ENCODE measurements around the gene POU2F3. TPM values are rescaled to one million over a fixed set of nuclear protein-coding genes. Genes with fewer than 3 reads are reported as not detected.

Gene POU2F3
- total and polyA plus RNA-seq, 7 experiments from 2014 or later, result 0.24 TPM; not detected in 6

GRCh38 chr11:120281143-120281795, 41.3 kb downstream of the POU2F3 start:
- no peak overlapping the region for H3K4me3 ChIP-seq (ENCODE audit: low read length)
- H3K4me1 ChIP-seq (ENCODE audit: control insufficient read depth in 2 of 2, insufficient read depth in 2 of 2, low read length in 2 of 2), result no peaks in the 10 kb centered on the region
- no peaks in the 10 kb centered on the region for H3K9me3 ChIP-seq (ENCODE audit: control insufficient read depth in 2 of 3, low read length in 3 of 3)
- Mint-ChIP-seq H3K27ac (no peak overlapping the region), H3K4me1 (no peaks in the 10 kb centered on the region), H3K27me3 (peaks cover 0 to 22% (median under 1%) of the 10 kb centered on the region in 5 donors), H3K9me3 (peaks cover 0 to 2% (median 0%) of the 10 kb centered on the region in 11 donors), H3K36me3 (no peaks in the 10 kb centered on the region), H3K4me3 (no peak overlapping the region)
- DNase-seq (no peak), ATAC-seq (no peak)
- POLR2A ChIA-PET, result no interaction called here
- CTCF ChIA-PET, result no interaction called here
- intact Hi-C loops (cut with micrococcal nuclease), result no loop called here
- H3K36me3 ChIP-seq (ENCODE audit: control insufficient read depth in 2 of 3, insufficient read depth in 3 of 3, low read length in 3 of 3), result no peaks in the 10 kb centered on the region
- H3K27me3 ChIP-seq (ENCODE audit: control insufficient read depth in 2 of 2, insufficient read depth in 2 of 2, low read length in 2 of 2), result no peaks in the 10 kb centered on the region
- H3K27ac ChIP-seq (ENCODE audit: low read depth, low read length), result no peak overlapping the region

DNA sequence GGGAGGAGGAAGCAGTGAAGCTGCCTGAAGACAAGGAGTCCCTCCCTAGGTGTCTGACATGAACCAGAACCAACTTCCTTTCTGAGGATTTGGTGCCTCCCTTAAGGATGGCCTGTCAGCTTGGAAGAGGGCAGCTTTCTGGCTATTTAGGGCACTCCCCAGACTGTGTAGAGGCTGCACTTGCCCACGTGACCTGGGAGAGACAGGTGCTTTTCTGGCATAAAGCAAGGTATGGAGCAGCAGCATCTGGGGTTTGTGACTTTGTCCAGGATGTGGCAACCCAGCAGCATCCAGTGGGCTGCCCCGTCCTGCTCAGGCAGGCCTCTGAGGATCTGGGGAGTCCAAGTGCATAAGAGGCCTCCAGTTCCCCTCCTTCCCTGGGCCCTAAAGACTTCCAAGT, 43.2 kb downstream of the POU2F3 start:
- Histone ChIP-seq H3K9me3 (ENCODE audit: control insufficient read depth in 2 of 3, low read length in 3 of 3) (no peaks in the 10 kb centered on the region), H3K36me3 (ENCODE audit: control insufficient read depth in 2 of 3, insufficient read depth in 3 of 3, low read length in 3 of 3) (no peaks in the 10 kb centered on the region), H3K4me1 (ENCODE audit: control insufficient read depth in 2 of 2, insufficient read depth in 2 of 2, low read length in 2 of 2) (no peaks in the 10 kb centered on the region), H3K27ac (ENCODE audit: low read depth, low read length) (no peak overlapping the region), H3K27me3 (ENCODE audit: control insufficient read depth in 2 of 2, insufficient read depth in 2 of 2, low read length in 2 of 2) (no peaks in the 10 kb centered on the region), H3K4me3 (ENCODE audit: low read length) (no peak overlapping the region)
- DNase-seq (no peak), ATAC-seq (no peak)
- Mint-ChIP-seq H3K4me1 (no peaks in the 10 kb centered on the region), H3K27ac (no peak overlapping the region), H3K27me3 (peaks cover 0 to 30% (median 11%) of the 10 kb centered on the region in 5 donors), H3K4me3 (no peak overlapping the region), H3K9me3 (peaks cover 0 to 2% (median 0%) of the 10 kb centered on the region in 11 donors), H3K36me3 (no peaks in the 10 kb centered on the region)
- CTCF ChIA-PET, result no interaction called here
- POLR2A ChIA-PET, result no interaction called here
- intact Hi-C loops (cut with micrococcal nuclease), result no loop called here

DNA sequence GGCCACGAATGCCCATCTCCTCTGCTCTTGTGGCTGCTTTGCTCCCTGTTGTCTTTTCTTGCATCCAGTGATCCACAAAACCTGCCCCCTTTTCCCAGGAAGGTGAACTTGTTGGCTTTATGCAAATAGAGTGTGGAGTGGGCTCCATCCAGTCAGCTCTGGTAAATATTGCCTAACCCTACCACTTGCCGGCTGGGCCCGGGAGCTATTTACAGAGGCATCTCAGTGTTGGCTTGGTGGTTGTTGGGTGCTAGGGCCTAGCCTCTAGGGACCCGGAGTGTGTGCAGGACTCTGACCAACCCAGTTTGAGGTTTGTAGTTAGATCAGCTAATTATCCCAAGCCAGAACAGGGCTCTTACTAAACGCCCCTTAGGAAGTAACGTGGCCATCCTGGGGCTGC, 44.3 kb downstream of the POU2F3 start:
- H3K27ac Mint-ChIP-seq, result no peak overlapping the region
- no peaks in the 10 kb centered on the region for H3K36me3 ChIP-seq (ENCODE audit: control insufficient read depth in 2 of 3, insufficient read depth in 3 of 3, low read length in 3 of 3)
- intact Hi-C loops (cut with micrococcal nuclease), result no loop called here
- H3K4me3 Mint-ChIP-seq, result no peak overlapping the region
- H3K9me3 ChIP-seq (ENCODE audit: control insufficient read depth in 2 of 3, low read length in 3 of 3), result no peaks in the 10 kb centered on the region
- ATAC-seq, result no peak
- H3K4me1 Mint-ChIP-seq, result no peaks in the 10 kb centered on the region
- ChIA-PET CTCF (no interaction called here), POLR2A (no interaction called here)
- no peaks in the 10 kb centered on the region for H3K27me3 ChIP-seq (ENCODE audit: control insufficient read depth in 2 of 2, insufficient read depth in 2 of 2, low read length in 2 of 2)
- peaks cover 0 to 2% (median 0%) of the 10 kb centered on the region in 11 donors for H3K9me3 Mint-ChIP-seq
- no peaks in the 10 kb centered on the region for H3K4me1 ChIP-seq (ENCODE audit: control insufficient read depth in 2 of 2, insufficient read depth in 2 of 2, low read length in 2 of 2)
- H3K4me3 ChIP-seq (ENCODE audit: low read length), result no peak overlapping the region
- no peak for DNase-seq
- no peaks in the 10 kb centered on the region for H3K36me3 Mint-ChIP-seq
- peaks cover 0 to 35% (median 13%) of the 10 kb centered on the region in 5 donors for H3K27me3 Mint-ChIP-seq
- H3K27ac ChIP-seq (ENCODE audit: low read depth, low read length), result no peak overlapping the region

GRCh38 chr11:120285256-120285655, 45.3 kb downstream of the POU2F3 start:
- Mint-ChIP-seq H3K36me3 (no peaks in the 10 kb centered on the region), H3K4me1 (peaks cover 0 to 3% (median 0%) of the 10 kb centered on the region in 7 donors), H3K27ac (no peak overlapping the region), H3K27me3 (peaks cover 0 to 41% (median 21%) of the 10 kb centered on the region in 5 donors), H3K4me3 (no peak overlapping the region), H3K9me3 (peaks cover 0 to 2% (median 0%) of the 10 kb centered on the region in 11 donors)
- no peak for DNase-seq
- intact Hi-C loops (cut with micrococcal nuclease), result no loop called here
- Histone ChIP-seq H3K27me3 (ENCODE audit: control insufficient read depth in 2 of 2, insufficient read depth in 2 of 2, low read length in 2 of 2) (no peaks in the 10 kb centered on the region), H3K4me1 (ENCODE audit: control insufficient read depth in 2 of 2, insufficient read depth in 2 of 2, low read length in 2 of 2) (no peaks in the 10 kb centered on the region), H3K4me3 (ENCODE audit: low read length) (no peak overlapping the region), H3K36me3 (ENCODE audit: control insufficient read depth in 2 of 3, insufficient read depth in 3 of 3, low read length in 3 of 3) (no peaks in the 10 kb centered on the region), H3K9me3 (ENCODE audit: control insufficient read depth in 2 of 3, low read length in 3 of 3) (no peaks in the 10 kb centered on the region), H3K27ac (ENCODE audit: low read depth, low read length) (no peak overlapping the region)
- ChIA-PET CTCF (no interaction called here), POLR2A (no interaction called here)
- ATAC-seq, result no peak

- no peak overlapping the region for H3K4me3 Mint-ChIP-seq
- DNase-seq (no peak), ATAC-seq (no peak)
- intact Hi-C loops (cut with micrococcal nuclease), result no loop called here
- H3K27me3 ChIP-seq (ENCODE audit: control insufficient read depth in 2 of 2, insufficient read depth in 2 of 2, low read length in 2 of 2), result no peaks in the 10 kb centered on the region
- no peaks in the 10 kb centered on the region for H3K36me3 ChIP-seq (ENCODE audit: control insufficient read depth in 2 of 3, insufficient read depth in 3 of 3, low read length in 3 of 3)
- peaks cover 0 to 3% (median 0%) of the 10 kb centered on the region in 7 donors for H3K4me1 Mint-ChIP-seq
- no peaks in the 10 kb centered on the region for H3K9me3 ChIP-seq (ENCODE audit: control insufficient read depth in 2 of 3, low read length in 3 of 3)
- H3K4me1 ChIP-seq (ENCODE audit: control insufficient read depth in 2 of 2, insufficient read depth in 2 of 2, low read length in 2 of 2), result no peaks in the 10 kb centered on the region
- no peak overlapping the region for H3K4me3 ChIP-seq (ENCODE audit: low read length)
- H3K36me3 Mint-ChIP-seq, result no peaks in the 10 kb centered on the region
- peaks cover 11 to 48% (median 33%) of the 10 kb centered on the region in 5 donors for H3K27me3 Mint-ChIP-seq
- H3K9me3 Mint-ChIP-seq, result peaks cover 0 to 2% (median 0%) of the 10 kb centered on the region in 11 donors
- POLR2A ChIA-PET, result no interaction called here
- no peak overlapping the region for H3K27ac Mint-ChIP-seq
- H3K27ac ChIP-seq (ENCODE audit: low read depth, low read length), result no peak overlapping the region
- CTCF ChIA-PET, result no interaction called here
These were observed 48.1 kb downstream of the POU2F3 start for GRCh38 chr11:120288021-120288420.

GRCh38 chr11:120289426-120289825, 49.5 kb downstream of the POU2F3 start:
- H3K4me3 Mint-ChIP-seq, result no peak overlapping the region
- ATAC-seq, result no peak
- H3K9me3 ChIP-seq (ENCODE audit: control insufficient read depth in 2 of 3, low read length in 3 of 3), result no peaks in the 10 kb centered on the region
- no peak overlapping the region for H3K4me3 ChIP-seq (ENCODE audit: low read length)
- no peaks in the 10 kb centered on the region for H3K4me1 ChIP-seq (ENCODE audit: control insufficient read depth in 2 of 2, insufficient read depth in 2 of 2, low read length in 2 of 2)
- CTCF ChIA-PET, result no interaction called here
- no peaks in the 10 kb centered on the region for H3K36me3 Mint-ChIP-seq
- H3K27me3 ChIP-seq (ENCODE audit: control insufficient read depth in 2 of 2, insufficient read depth in 2 of 2, low read length in 2 of 2), result no peaks in the 10 kb centered on the region
- H3K9me3 Mint-ChIP-seq, result no peaks in the 10 kb centered on the region
- intact Hi-C loops (cut with micrococcal nuclease), result no loop called here
- H3K27me3 Mint-ChIP-seq, result peaks cover 25 to 57% (median 42%) of the 10 kb centered on the region in 5 donors
- DNase-seq, result no peak
- H3K36me3 ChIP-seq (ENCODE audit: control insufficient read depth in 2 of 3, insufficient read depth in 3 of 3, low read length in 3 of 3), result no peaks in the 10 kb centered on the region
- POLR2A ChIA-PET, result no interaction called here
- peaks cover 0 to 3% (median 0%) of the 10 kb centered on the region in 7 donors for H3K4me1 Mint-ChIP-seq
- H3K27ac ChIP-seq (ENCODE audit: low read depth, low read length), result no peak overlapping the region
- no peak overlapping the region for H3K27ac Mint-ChIP-seq

DNA sequence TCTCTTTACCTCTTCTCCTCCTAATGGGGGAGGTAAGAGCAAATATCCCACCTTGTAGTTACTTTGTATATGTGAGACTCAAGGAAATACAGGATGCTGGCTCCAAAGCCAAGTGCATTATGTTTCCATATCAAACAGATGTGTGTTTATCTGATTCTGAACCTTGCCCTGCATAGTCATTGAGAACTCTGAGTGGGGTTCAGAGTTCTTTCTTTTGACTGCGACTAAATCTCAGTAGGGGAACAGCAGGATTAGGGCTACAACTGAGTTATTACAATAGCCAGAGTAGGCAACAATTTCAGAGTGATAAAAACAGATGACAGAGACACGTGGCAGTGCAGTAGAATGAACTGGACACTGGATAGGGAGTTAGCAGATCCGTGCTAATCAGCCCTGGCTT, 51.0 kb downstream of the POU2F3 start:
- Mint-ChIP-seq H3K27ac (no peak overlapping the region), H3K36me3 (no peaks in the 10 kb centered on the region), H3K4me3 (no peak overlapping the region), H3K9me3 (no peaks in the 10 kb centered on the region), H3K4me1 (peaks cover 0 to 3% (median 0%) of the 10 kb centered on the region in 7 donors), H3K27me3 (peaks cover 37 to 68% (median 49%) of the 10 kb centered on the region in 5 donors)
- no peak for DNase-seq
- Histone ChIP-seq H3K36me3 (ENCODE audit: control insufficient read depth in 2 of 3, insufficient read depth in 3 of 3, low read length in 3 of 3) (no peaks in the 10 kb centered on the region), H3K27me3 (ENCODE audit: control insufficient read depth in 2 of 2, insufficient read depth in 2 of 2, low read length in 2 of 2) (no peaks in the 10 kb centered on the region), H3K9me3 (ENCODE audit: control insufficient read depth in 2 of 3, low read length in 3 of 3) (no peaks in the 10 kb centered on the region), H3K4me3 (ENCODE audit: low read length) (no peak overlapping the region), H3K27ac (ENCODE audit: low read depth, low read length) (no peak overlapping the region), H3K4me1 (ENCODE audit: control insufficient read depth in 2 of 2, insufficient read depth in 2 of 2, low read length in 2 of 2) (no peaks in the 10 kb centered on the region)
- intact Hi-C loops (cut with micrococcal nuclease), result no loop called here
- ChIA-PET CTCF (interaction anchor here (1.2 kb wide), 1 partner anchor 8 kb away, joined by 5 read pairs; no protein-coding TSS in a partner anchor), POLR2A (no interaction called here)
- ATAC-seq, result no peak
